Erythroblast (primary cell): Measurements from ENCODE around the gene CALN1.

Experiments used
- GATA1 ChIP-seq: IDR thresholded peaks from 2 replicates; pipeline ENCODE4 v1.6.1; 2011; ENCODE audit warnings: low read depth, mild to moderate bottlenecking, control low read depth, low read length, moderate library complexity
- POLR2A ChIP-seq: IDR thresholded peaks from 2 replicates; pipeline ENCODE4 v1.6.1; 2011; ENCODE audit warnings: mild to moderate bottlenecking, low read length

DNA sequence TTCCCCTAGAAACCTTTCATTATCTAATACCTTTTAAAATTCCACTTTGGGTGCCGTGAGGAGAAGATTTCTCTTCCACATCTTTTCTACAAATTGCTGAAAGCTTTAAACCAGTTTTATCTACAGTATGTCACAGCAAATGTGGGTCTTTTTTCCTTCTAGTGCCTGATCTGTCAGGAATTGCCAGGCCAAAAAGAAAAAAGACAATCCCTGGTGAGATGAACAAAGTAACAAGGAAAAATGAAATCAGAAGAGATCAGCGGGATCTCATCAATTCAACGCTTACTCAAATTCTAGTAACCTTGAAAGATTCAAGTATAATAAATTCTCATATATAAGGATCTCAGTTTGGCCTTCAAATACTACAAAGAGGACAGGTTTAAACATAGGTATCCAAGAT lies 449.5 kb downstream of the CALN1 start:
- TF ChIP-seq POLR2A (no peak), GATA1 (no peak)
